NOMO-1 treated with DMSO at 0.1 percent for 48 hours (cell line): ENCODE measurements around the gene PC.

Experiments
- DNase-seq: peaks from one replicate; lab custom pipeline; 2025; ENCODE audit not compliant: unreplicated experiment; lab: John Stamatoyannopoulos, UW

PC gene

GRCh38 chr11:66857234-66857926, 100.8 kb downstream of the PC start:
- no peak for DNase-seq

- no peak for DNase-seq
These were observed 101.5 kb downstream of the PC start, which contains the start of gene LRFN4 for GRCh38 chr11:66856496-66857233. Gene LRFN4, plus strand, starts transcription at chr11:66857064. Its CDS starts 681 bp downstream, at chr11:66857745.

GRCh38 chr11:66855574-66856495, 102.3 kb downstream of the PC start:
- peak; percentile 86 for DNase-seq

GRCh38 chr11:66854729-66855211, 103.4 kb downstream of the PC start:
- no peak for DNase-seq

- DNase-seq = no peak
These were observed 103.9 kb downstream of the PC start for GRCh38 chr11:66854231-66854661.

- DNase-seq = no peak
These were observed 104.6 kb downstream of the PC start for GRCh38 chr11:66853242-66854229.

- no peak for DNase-seq
These were observed 105.5 kb downstream of the PC start for GRCh38 chr11:66852466-66853241.

- peak; percentile 7 for DNase-seq
These were observed 106.3 kb downstream of the PC start for GRCh38 chr11:66851698-66852465.

- DNase-seq = no peak
These were observed 107.0 kb downstream of the PC start for GRCh38 chr11:66851239-66851596.

GRCh38 chr11:66850588-66851238, 107.5 kb downstream of the PC start:
- no peak for DNase-seq

GRCh38 chr11:66850235-66850587, 108.0 kb downstream of the PC start:
- no peak for DNase-seq

GRCh38 chr11:66849501-66850234, 108.5 kb downstream of the PC start:
- DNase-seq = no peak

GRCh38 chr11:66848671-66849500, 109.3 kb downstream of the PC start:
- DNase-seq = no peak

- DNase-seq = no peak
These were observed 110.5 kb downstream of the PC start for GRCh38 chr11:66847461-66848232.

GRCh38 chr11:66846671-66847091, 111.5 kb downstream of the PC start:
- no peak for DNase-seq

- no peak for DNase-seq
These were observed 112.3 kb downstream of the PC start for GRCh38 chr11:66845876-66846212.
